K562 (cell line): Measurements from ENCODE around the gene OVCA2. TPM values are rescaled to one million over a fixed set of nuclear protein-coding genes. Genes with fewer than 3 reads are reported as not detected.

ENCODE experiments used
- ATAC-seq: fragments of 200-7000 bp; cut with Tn5 transposase; 3 replicates; pipeline ENCODE4 v1.9.1; 2020; ENCODE audit warnings: moderate library complexity
- Bru-seq: library from RNA; stranded (reverse); fragments of 400-500 nt; gene quantifications from one replicate; lab custom pipeline; 2021; lab: Mats Ljungman, UMichigan
- BruChase-seq, 2 experiments: library from RNA; stranded (reverse); fragments of 400-500 nt; gene quantifications; one replicate each; lab custom pipeline; 2021; lab: Mats Ljungman, UMichigan
- BruUV-seq: library from RNA; stranded (reverse); fragments of 400-500 nt; replicated peaks from 2 replicates; lab custom pipeline; 2021; lab: Mats Ljungman, UMichigan
- CTCF ChIA-PET: fragments of 300-600 bp; formaldehyde crosslinking; extraction: SDS; loops from one replicate; lab custom pipeline; 2021; ENCODE audit warnings: low intra/inter-chr PET ratio; lab: Yijun Ruan, JAX
- POLR2A ChIA-PET: fragments of 300-600, 350-650 bp; sonication (Branson Sonifier 250); formaldehyde crosslinking; extraction: SDS; loops from one replicate; lab custom pipeline; 2021; ENCODE audit warnings: antibody characterized with exemption, inconsistent platforms; lab: Yijun Ruan, JAX
- DNase-seq, 4 experiments: peaks; one replicate each; pipeline versions ENCODE4 v3.0.0 to v3.0.0-alpha.2; 2011 to 2018; ENCODE audit warnings: low spot score in 3 of 4, mixed read lengths in 3 of 4; ENCODE audit errors: extremely low read depth in 1 of 4
- FAIRE-seq: peaks from 2 replicates; lab custom pipeline; 2011; peaks lifted over from hg19 to GRCh38; lab: Jason Lieb, UNC
- H2AFZ ChIP-seq: 2 replicates; pipeline ENCODE4 v1.6.0; 2011; ENCODE audit warnings: low read depth, low read length, control low read depth, inconsistent platforms
- H3K27ac ChIP-seq: fragments of 200-600 bp; 3 replicates; pipeline ENCODE4 v1.8.0; 2011; ENCODE audit warnings: low read depth, mild to moderate bottlenecking, control low read depth, inconsistent platforms, low read length, moderate library complexity, mixed read lengths; ENCODE audit errors: extremely low read depth
- H3K27me3 ChIP-seq, 2 experiments: fragments of 300-600 bp in 1 of 2; 2 replicates in 1 of 2; 3 replicates in 1 of 2; pipeline versions ENCODE4 v1.6.0 to v1.8.0; 2011; ENCODE audit warnings: inconsistent platforms in 2 of 2, low read length in 2 of 2, mild to moderate bottlenecking in 1 of 2, mixed read lengths in 1 of 2, moderate library complexity in 1 of 2; ENCODE audit not compliant: control insufficient read depth in 2 of 2, insufficient read depth in 2 of 2
- H3K36me3 ChIP-seq: fragments of 300-600 bp; 3 replicates; pipeline ENCODE4 v1.8.0; 2011; ENCODE audit warnings: mild to moderate bottlenecking, low read length, inconsistent platforms; ENCODE audit not compliant: control insufficient read depth, insufficient read depth
- H3K4me1 ChIP-seq, 2 experiments: fragments of 200-600 bp in 1 of 2; replicated peaks in 1 of 2; 2 replicates in 1 of 2; 3 replicates in 1 of 2; pipeline versions ENCODE4 v1.5.1 to v1.8.0; 2011; ENCODE audit warnings: inconsistent platforms in 2 of 2, low read length in 2 of 2, mild to moderate bottlenecking in 1 of 2, mixed read lengths in 1 of 2, moderate library complexity in 1 of 2; ENCODE audit not compliant: control insufficient read depth in 2 of 2, insufficient read depth in 2 of 2
- H3K4me2 ChIP-seq: 2 replicates; pipeline ENCODE4 v1.6.1; 2011; ENCODE audit warnings: low read length, control low read depth, inconsistent platforms, mixed read lengths; ENCODE audit not compliant: insufficient read depth
- H3K4me3 ChIP-seq: fragments of 200-600 bp; sonication (generic), shearing (Covaris generic); 2 replicates; pipeline ENCODE4 v1.5.1; 2016; ENCODE audit warnings: control low read depth, inconsistent platforms
- H3K79me2 ChIP-seq: fragments of 200-600 bp; 3 replicates; pipeline ENCODE4 v1.8.0; 2011; ENCODE audit warnings: low read length, inconsistent platforms; ENCODE audit not compliant: control insufficient read depth, insufficient read depth
- H3K9ac ChIP-seq, 2 experiments: 2 replicates each; pipeline versions ENCODE4 v1.6.0 to v1.6.1; 2011; ENCODE audit warnings: low read depth in 2 of 2, low read length in 2 of 2, control low read depth in 1 of 2, inconsistent platforms in 1 of 2, mild to moderate bottlenecking in 1 of 2, mixed read lengths in 1 of 2; ENCODE audit not compliant: insufficient read depth in 1 of 2
- H3K9me1 ChIP-seq: one replicate; pipeline ENCODE4 v1.6.0; 2011; ENCODE audit warnings: inconsistent platforms, mild to moderate bottlenecking, low read length, moderate library complexity; ENCODE audit not compliant: control insufficient read depth, insufficient read depth
- H3K9me3 ChIP-seq: replicated peaks from 2 replicates; pipeline ENCODE4 v1.5.1; 2011; ENCODE audit warnings: low read depth, low read length, inconsistent platforms; ENCODE audit not compliant: control insufficient read depth, insufficient read depth
- H4K20me1 ChIP-seq: replicated peaks from 2 replicates; pipeline ENCODE4 v1.6.1; 2011; ENCODE audit warnings: low read length, inconsistent platforms, mixed read lengths; ENCODE audit not compliant: control insufficient read depth, insufficient read depth
- GATAD2A ChIP-seq: fragments of 450-650 bp; IDR thresholded peaks from 2 replicates; pipeline ENCODE4 v1.6.1; 2017
- GTF2E2 ChIP-seq: fragments of 200-800 bp; sonication (Bioruptor generic); IDR thresholded peaks from 2 replicates; pipeline ENCODE4 v1.6.1; 2016; ENCODE audit warnings: missing genetic modification characterization, missing compliant biosample characterization
- HMGXB4 ChIP-seq: sonication (generic); formaldehyde crosslinking; IDR thresholded peaks from 2 replicates; pipeline ENCODE4 v1.8.1; 2023; ENCODE audit warnings: mild to moderate bottlenecking, missing genetic modification reagents
- NCOA4 ChIP-seq: fragments of 450-650 bp; IDR thresholded peaks from 2 replicates; pipeline ENCODE4 v1.6.1; 2018; ENCODE audit warnings: mild to moderate bottlenecking; ENCODE audit not compliant: partially characterized antibody
- NFRKB ChIP-seq: fragments of 450-650 bp; IDR thresholded peaks from 2 replicates; pipeline ENCODE4 v1.6.1; 2016; ENCODE audit warnings: low read depth
- NONO ChIP-seq, 2 experiments: fragments of 200-400 bp in 1 of 2; fragments of 450-650 bp in 1 of 2; formaldehyde crosslinking in 1 of 2; IDR thresholded peaks; 2 replicates each; pipeline ENCODE4 v1.6.1; 2017; ENCODE audit warnings: low read depth in 2 of 2, mild to moderate bottlenecking in 2 of 2, moderate library complexity in 2 of 2, low read length in 1 of 2
- SIN3B ChIP-seq: fragments of 450-650 bp; IDR thresholded peaks from 2 replicates; pipeline ENCODE4 v1.6.1; 2017; ENCODE audit warnings: low read depth, mild to moderate bottlenecking, moderate library complexity
- TRIM24 ChIP-seq, 2 experiments: fragments of 450-650 bp; IDR thresholded peaks; 2 replicates each; pipeline ENCODE4 v1.6.1; 2016
- ZNF764 ChIP-seq: fragments of 250-450 bp; sonication (Bioruptor Pico); IDR thresholded peaks from 2 replicates; pipeline ENCODE4 v1.4.0; 2020; ENCODE audit warnings: low read depth, mild to moderate bottlenecking, moderate library complexity
- WGBS: fragments of 100-300 bp; shearing (Covaris generic); methylation state at CpG from one replicate; pipeline ENCODE4 v1.1.6; 2016; ENCODE audit warnings: low coverage, mixed read lengths; ENCODE audit not compliant: insufficient coverage; ENCODE audit errors: missing lambda C conversion rate; 5-methylcytosine and 5-hydroxymethylcytosine counted together
- in situ Hi-C: fragments of 300-500 bp; cut with MboI; formaldehyde crosslinking; loops from 4 replicates; pipeline ENCODE4 v1.15.0; 2018; ENCODE audit warnings: inconsistent platforms, mixed read lengths
- intact Hi-C: fragments of 100-400 bp; cut with micrococcal nuclease; formaldehyde crosslinking; loops from 2 replicates; pipeline ENCODE4 v1.14.2; 2022
- long read RNA-seq, 3 experiments: library from polyadenylated mRNA in 2 of 3; library from RNA in 1 of 3; unstranded in 2 of 3; stranded (forward) in 1 of 3; transcript quantifications; one replicate each; pipeline ENCODE4 v2.0.0, GENCODE V29; 2019 to 2022
- polyA minus RNA-seq, 3 experiments: library from RNA; depleted of rRNA, polyadenylated mRNA; stranded (reverse); fragments of >200 nt; gene quantifications; 2 replicates each; pipeline ENCODE4 v1.2.3, GENCODE V29; 2011
- polyA plus RNA-seq, 8 experiments: library from polyadenylated mRNA; depleted of rRNA in 4 of 8; stranded (reverse) in 5 of 8; unstranded in 3 of 8; fragments of >200 nt; fragmentation: Nextera tagmentation in 2 of 8; fragmentation: Illumina TruSeq in 1 of 8; extraction: Ambion mirVana in 2 of 8; extraction: Trizol in 1 of 8; gene quantifications; 2 replicates each; pipeline versions ENCODE4 v1.2.1 to v1.2.3, GENCODE V29; 2011 to 2014; ENCODE audit warnings: inconsistent platforms in 1 of 8, missing spikeins in 1 of 8
- total RNA-seq, 7 experiments: library from RNA; depleted of rRNA in 6 of 7; stranded (reverse); fragments of >200 nt in 6 of 7; fragmentation: Illumina TruSeq in 2 of 7; extraction: Trizol in 2 of 7; gene quantifications; 2 replicates each; pipeline versions ENCODE4 v1.2.1 to v1.2.3, GENCODE V29; 2011 to 2021; ENCODE audit warnings: low replicate concordance in 1 of 7

OVCA2 gene
- total RNA-seq (2011; cell fraction: chromatin; rRNA removed; ENCODE audit: low replicate concordance), result 1.6 and 4.6 TPM in 2 replicates
- 6.6 and 9.8 TPM in 2 replicates for total RNA-seq (2011; cell fraction: nucleolus; rRNA removed)
- 0.69 and 4.2 TPM in 2 replicates for total RNA-seq (2011; cell fraction: nucleoplasm; rRNA removed)
- total RNA-seq (2014; rRNA removed), result 21.6 and 23.7 TPM in 2 replicates
- 9.7 and 12.2 TPM in 2 replicates for total RNA-seq (2014; rRNA removed; fragmentation: Illumina TruSeq; extraction: Trizol)
- total RNA-seq (2015; rRNA removed; fragmentation: Illumina TruSeq; extraction: Trizol), result 12.2 and 14.1 TPM in 2 replicates
- total RNA-seq (2021), result 15.6 and 21.1 TPM in 2 replicates
- 14.1 and 17.1 TPM in 2 replicates for polyA plus RNA-seq (2011; rRNA removed)
- 17.7 and 39.3 TPM in 2 replicates for polyA plus RNA-seq (2011; cell fraction: cytosol; rRNA removed)
- 5.4 and 6.8 TPM in 2 replicates for polyA plus RNA-seq (2011; cell fraction: nucleus; rRNA removed)
- 14.6 and 22.6 TPM in 2 replicates for polyA plus RNA-seq (2012)
- 14.1 and 18.2 TPM in 2 replicates for polyA plus RNA-seq (2014; fragmentation: Illumina TruSeq; extraction: Trizol)
- 1 to 10 TPM; 3.0 to 3.6 TPM for polyA plus RNA-seq (2014; fragmentation: Nextera tagmentation; extraction: Ambion mirVana)
- 19.7 and 23.4 TPM in 2 replicates for polyA plus RNA-seq (2014; rRNA removed)
- 6.3 and 8.5 TPM in 2 replicates for polyA minus RNA-seq (2011; rRNA and poly(A)+ RNA removed)
- 7.6 and 8.9 TPM in 2 replicates for polyA minus RNA-seq (2011; cell fraction: cytosol; rRNA and poly(A)+ RNA removed)
- polyA minus RNA-seq (2011; cell fraction: nucleus; rRNA and poly(A)+ RNA removed), result 1.1 and 1.6 TPM in 2 replicates
- percentile 60 among the genes with signal in this experiment for Bru-seq, nascent RNA
- percentile 50 among the genes with signal in this experiment for BruChase-seq, experiment 1, labeled RNA remaining after a 2-hour chase
- BruChase-seq, experiment 2, labeled RNA remaining after a 6-hour chase, result percentile 65 among the genes with signal in this experiment
- long read RNA-seq, experiment 1, transcript OVCA2-201 (2 exons, 1,122 nt), result major isoform, 43 of 51 reads
- long read RNA-seq, experiment 1, partial matches to known transcripts, result 0 of 51 reads
- long read RNA-seq, experiment 1, other reads (novel, unspliced or antisense), result 8 of 51 reads
- long read RNA-seq, experiment 2, transcript OVCA2-201 (2 exons, 1,122 nt), result major isoform, 29 of 36 reads
- long read RNA-seq, experiment 2, partial matches to known transcripts, result 0 of 36 reads
- long read RNA-seq, experiment 2, other reads (novel, unspliced or antisense), result 7 of 36 reads
- long read RNA-seq, experiment 3, transcript OVCA2-201 (2 exons, 1,122 nt), result major isoform, 30 of 32 reads
- long read RNA-seq, experiment 3, partial matches to known transcripts, result 0 of 32 reads
- long read RNA-seq, experiment 3, other reads (novel, unspliced or antisense), result 2 of 32 reads

- H3K9ac ChIP-seq, result peak within 1 kb of the TSS; percentile 86 to 92
- DNase-seq (peak; percentile 84 to 94 (median 90)), ATAC-seq (peak; percentile 95), FAIRE-seq (peak; percentile 84)
- no peaks in the 10 kb centered on the region for H3K9me3 ChIP-seq
- H3K27ac ChIP-seq, result peak within 1 kb of the TSS; percentile 89
- H3K79me2 ChIP-seq, result peaks cover 14% of the 10 kb centered on the region
- H2AFZ ChIP-seq, result peak within 1 kb of the TSS; percentile 90
- H3K27me3 ChIP-seq, result no peaks in the 10 kb centered on the region
- peaks cover 31% of the 10 kb centered on the region; the same call in 2 of the 3 replicates for H3K36me3 ChIP-seq
- in situ Hi-C loops (no loop called here), intact Hi-C loops (no loop called here)
- BruUV-seq, result no TSS peak
- CTCF ChIA-PET, result interaction anchor here (0.6 to 0.9 kb wide), 2 partner anchors 133 to 176 kb away, joined by 3 read pairs; no protein-coding TSS in a partner anchor
- H4K20me1 ChIP-seq, result no peaks in the 10 kb centered on the region
- H3K9me1 ChIP-seq, result no peaks in the 10 kb centered on the region
- POLR2A ChIA-PET, result interaction anchor here (0.6 kb wide), 1 partner anchor 204 kb away, joined by 3 read pairs; no protein-coding TSS in a partner anchor
- WGBS, result 0% methylated on average over 35 of the region's 93 CpGs
- H3K4me3 ChIP-seq, result peak within 1 kb of the TSS; percentile 67
- H3K4me1 ChIP-seq, result peaks cover 3 to 20% of the 10 kb centered on the region in 2 experiments; a peak in 4 of 5 replicates
- peak within 1 kb of the TSS; percentile 82 for H3K4me2 ChIP-seq
- peak in 1 of 2 experiments; percentile 11; a peak in 1 of 4 replicates for TF ChIP-seq TRIM24 (IDR thresholded peaks at IDR 0.05)
- peak; percentile 52; the same call in 1 of the 2 replicates for TF ChIP-seq NFRKB
- TF ChIP-seq NONO (IDR thresholded peaks at IDR 0.05; ENCODE audit: low read depth in 2 of 2, low read length in 1 of 2), result peak; percentile 47 to 81; a peak in 2 of 4 replicates
- TF ChIP-seq GTF2E2 (tag), result peak; percentile 74; the same call in 1 of the 2 replicates
- 0 out of 2 replicates have a peak, but pooled peaks have one; percentile 58 for TF ChIP-seq HMGXB4 (CRISPR knock-in tag)
- no peak for TF ChIP-seq NCOA4
- 0 out of 2 replicates have a peak, but pooled peaks have one; percentile 3 for TF ChIP-seq GATAD2A
- TF ChIP-seq ZNF764 (CRISPR knock-in tag), result no peak
- TF ChIP-seq SIN3B, result peak; percentile 75
Observed at GRCh38 chr17:2041561-2042389, at the start of gene OVCA2. Gene OVCA2 (plus strand): TSS chr17:2042022. CDS start chr17:2042048, 26 bp downstream.
